HepG2 (cell line): Measurements from ENCODE around the gene LRP10. TPM values are rescaled to one million over a fixed set of nuclear protein-coding genes. Genes with fewer than 3 reads are reported as not detected.

Source experiments
- BRCA1 ChIP-seq: sonication (generic); formaldehyde crosslinking; IDR thresholded peaks from 2 replicates; pipeline ENCODE4 v1.4.0; 2020; ENCODE audit warnings: missing genetic modification reagents
- CBFB ChIP-seq: sonication (generic); formaldehyde crosslinking; IDR thresholded peaks from 2 replicates; pipeline ENCODE4 v1.4.0; 2020; ENCODE audit warnings: missing genetic modification reagents
- FOXK1 ChIP-seq: sonication (generic); formaldehyde crosslinking; IDR thresholded peaks from 2 replicates; pipeline ENCODE4 v1.4.0; 2020; ENCODE audit warnings: low read depth, missing genetic modification reagents, borderline replicate concordance
- HDAC6 ChIP-seq: fragments of 200-600 bp; sonication (generic); IDR thresholded peaks from 2 replicates; pipeline ENCODE4 v1.7.0; 2017; ENCODE audit warnings: mild to moderate bottlenecking, antibody characterized with exemption, low read length, low read depth
- ISX ChIP-seq: sonication (generic); formaldehyde crosslinking; conservative IDR thresholded peaks from 2 replicates; pipeline ENCODE4 v1.5.0; 2020; ENCODE audit warnings: missing genetic modification reagents
- JUNB ChIP-seq: sonication (generic); formaldehyde crosslinking; IDR thresholded peaks from 2 replicates; pipeline ENCODE4 v1.8.0; 2022; ENCODE audit warnings: missing genetic modification reagents, mild to moderate bottlenecking, borderline replicate concordance
- NFE2L2 ChIP-seq: fragments of 150-350 bp; IDR thresholded peaks from 2 replicates; pipeline ENCODE4 v1.6.1; 2014; ENCODE audit warnings: low read length
- PBX2 ChIP-seq: IDR thresholded peaks from 2 replicates; pipeline ENCODE4 v1.6.1; 2016; ENCODE audit warnings: control low read depth
- PHF21A ChIP-seq: sonication (generic); formaldehyde crosslinking; IDR thresholded peaks from 2 replicates; pipeline ENCODE4 v1.5.0; 2020; ENCODE audit warnings: mild to moderate bottlenecking, missing genetic modification reagents
- PHF5A ChIP-seq: IDR thresholded peaks from one replicate; pipeline ENCODE4 v1.6.1; 2018; ENCODE audit warnings: low read depth, missing genetic modification reagents; ENCODE audit not compliant: unreplicated experiment
- RFXANK ChIP-seq: IDR thresholded peaks from 2 replicates; pipeline ENCODE4 v1.6.1; 2016
- RNF219 ChIP-seq: sonication (generic); formaldehyde crosslinking; IDR thresholded peaks from 2 replicates; pipeline ENCODE4 v1.5.0; 2020; ENCODE audit warnings: mild to moderate bottlenecking, missing genetic modification reagents
- RXRB ChIP-seq: IDR thresholded peaks from 2 replicates; pipeline ENCODE4 v1.6.1; 2016; ENCODE audit warnings: borderline replicate concordance, missing genetic modification reagents, missing compliant biosample characterization
- SMAD1 ChIP-seq: sonication (generic); formaldehyde crosslinking; IDR thresholded peaks from 2 replicates; pipeline ENCODE4 v1.4.0; 2020; ENCODE audit warnings: missing genetic modification reagents, low read depth, mild to moderate bottlenecking, borderline replicate concordance
- SP5 ChIP-seq: IDR thresholded peaks from 2 replicates; pipeline ENCODE4 v1.6.1; 2016; ENCODE audit warnings: low read depth, borderline replicate concordance
- TFAP4 ChIP-seq: sonication (generic); IDR thresholded peaks from 2 replicates; pipeline ENCODE4 v1.6.1; 2016; ENCODE audit warnings: low read depth, borderline replicate concordance
- XRCC5 ChIP-seq: fragments of 200-400 bp; formaldehyde crosslinking; optimal IDR thresholded peaks from 2 replicates; pipeline ENCODE3; 2017; ENCODE audit warnings: mild to moderate bottlenecking, low read length
- ZBTB8A ChIP-seq: sonication (generic); formaldehyde crosslinking; IDR thresholded peaks from 2 replicates; pipeline ENCODE4 v1.4.0; 2020; ENCODE audit warnings: mild to moderate bottlenecking, low read depth, missing genetic modification reagents, borderline replicate concordance
- ZC3H4 ChIP-seq: sonication (generic); formaldehyde crosslinking; IDR thresholded peaks from 2 replicates; pipeline ENCODE4 v1.4.0; 2020; ENCODE audit warnings: missing genetic modification reagents, borderline replicate concordance
- ZFP36 ChIP-seq: fragments of 150-350 bp; IDR thresholded peaks from 2 replicates; pipeline ENCODE4 v1.6.1; 2018; ENCODE audit warnings: borderline replicate concordance, low read length, low read depth; ENCODE audit not compliant: partially characterized antibody
- ZNF138 ChIP-seq: sonication (generic); formaldehyde crosslinking; IDR thresholded peaks from 2 replicates; pipeline ENCODE4 v1.5.0; 2020; ENCODE audit warnings: mild to moderate bottlenecking, low read depth, missing genetic modification reagents
- ZNF224 ChIP-seq: sonication (generic); formaldehyde crosslinking; IDR thresholded peaks from 2 replicates; pipeline ENCODE4 v1.5.0; 2020; ENCODE audit warnings: mild to moderate bottlenecking, missing genetic modification reagents
- ZNF34 ChIP-seq: sonication (generic); formaldehyde crosslinking; IDR thresholded peaks from 2 replicates; pipeline ENCODE4 v1.4.0; 2020; ENCODE audit warnings: mild to moderate bottlenecking, missing genetic modification reagents, borderline replicate concordance
- ZNF343 ChIP-seq: sonication (generic); formaldehyde crosslinking; IDR thresholded peaks from 2 replicates; pipeline ENCODE4 v1.4.0; 2020; ENCODE audit warnings: mild to moderate bottlenecking, missing genetic modification reagents
- ZNF354B ChIP-seq: sonication (generic); formaldehyde crosslinking; IDR thresholded peaks from 2 replicates; pipeline ENCODE4 v1.8.0; 2022; ENCODE audit warnings: mild to moderate bottlenecking, missing genetic modification reagents
- ZNF549 ChIP-seq: sonication (generic); formaldehyde crosslinking; IDR thresholded peaks from 2 replicates; pipeline ENCODE4 v1.5.0; 2020; ENCODE audit warnings: missing genetic modification reagents
- ZNF564 ChIP-seq: sonication (generic); formaldehyde crosslinking; IDR thresholded peaks from 2 replicates; pipeline ENCODE4 v1.8.1; 2023; ENCODE audit warnings: mild to moderate bottlenecking, missing genetic modification reagents
- ZSCAN30 ChIP-seq: sonication (generic); formaldehyde crosslinking; IDR thresholded peaks from 2 replicates; pipeline ENCODE4 v1.5.0; 2020; ENCODE audit warnings: mild to moderate bottlenecking, missing genetic modification reagents
- polyA plus RNA-seq, 8 experiments: library from polyadenylated mRNA; depleted of rRNA in 3 of 8; stranded (reverse) in 7 of 8; unstranded in 1 of 8; fragments of >200 nt; fragmentation: Illumina TruSeq in 4 of 8; extraction: Trizol in 4 of 8; gene quantifications; 2 replicates each; pipeline versions ENCODE4 v1.2.1 to v1.2.3, GENCODE V29; 2011 to 2016; ENCODE audit warnings: low read depth in 4 of 8, missing spikeins in 1 of 8, mixed read lengths in 1 of 8; ENCODE audit not compliant: insufficient read depth in 1 of 8
- total RNA-seq, 5 experiments: library from RNA; depleted of rRNA; stranded (reverse); fragments of >200 nt; fragmentation: Illumina TruSeq; extraction: Trizol; gene quantifications; 2 replicates each; pipeline ENCODE4 v1.2.3, GENCODE V29; 2016; ENCODE audit warnings: low read depth in 1 of 5

The LRP10 gene
- total and polyA plus RNA-seq, 2 of the 13 experiments (the other 11 are each of a cell fraction or from before 2014, with no cell fraction given) = 16.9 to 45.2 TPM

- TF ChIP-seq CBFB (CRISPR knock-in tag) (0 out of 2 replicates have a peak, but pooled peaks have one; percentile 8), ZNF549 (CRISPR knock-in tag) (0 out of 2 replicates have a peak, but pooled peaks have one; percentile 51), ZBTB8A (CRISPR knock-in tag) (peak; percentile 96; the same call in 1 of the 2 replicates), XRCC5 (peak; percentile 77), RNF219 (CRISPR knock-in tag) (no peak), RFXANK (CRISPR knock-in tag) (peak; percentile 53; the same call in 1 of the 2 replicates), ZNF343 (CRISPR knock-in tag) (peak; percentile 94; the same call in 1 of the 2 replicates), ZNF224 (CRISPR knock-in tag) (peak; percentile 89), FOXK1 (peak; percentile 95), ZNF354B (CRISPR knock-in tag) (peak; percentile 96), ZSCAN30 (CRISPR knock-in tag) (peak; percentile 8; the same call in 1 of the 2 replicates), PBX2 (CRISPR knock-in tag) (peak; percentile 97), NFE2L2 (no peak), PHF21A (CRISPR knock-in tag) (peak; percentile 96), ISX (CRISPR knock-in tag) (peak; percentile 93), SP5 (CRISPR knock-in tag) (peak; percentile 96), ZNF564 (CRISPR knock-in tag) (peak; percentile 71; the same call in 1 of the 2 replicates), SMAD1 (CRISPR knock-in tag) (peak; percentile 68; the same call in 1 of the 2 replicates), ZNF138 (peak; percentile 32; the same call in 1 of the 2 replicates), JUNB (no peak), ZC3H4 (CRISPR knock-in tag) (0 out of 2 replicates have a peak, but pooled peaks have one; percentile 7), ZFP36 (no peak), BRCA1 (CRISPR knock-in tag) (peak; percentile 97), TFAP4 (peak; percentile 54; the same call in 1 of the 2 replicates), ZNF34 (CRISPR knock-in tag) (peak; percentile 76), PHF5A (CRISPR knock-in tag) (peak; percentile 98), HDAC6 (no peak), RXRB (peak; percentile 81)
Observed at GRCh38 chr14:22871224-22872032, at the start of gene LRP10 (continued).
